ENCODE measurements around the gene GBP5. TPM values are rescaled to one million over a fixed set of nuclear protein-coding genes. Genes with fewer than 3 reads are reported as not detected.
A peak's percentile ranks its signal among the peaks of the same experiment; 100 is the strongest.
"Not testable (repeated sequence)": the region's sequence is repeated elsewhere in the genome, so short reads cannot be mapped to it uniquely, and the experiment has no call there.

Gene GBP5, protein sequence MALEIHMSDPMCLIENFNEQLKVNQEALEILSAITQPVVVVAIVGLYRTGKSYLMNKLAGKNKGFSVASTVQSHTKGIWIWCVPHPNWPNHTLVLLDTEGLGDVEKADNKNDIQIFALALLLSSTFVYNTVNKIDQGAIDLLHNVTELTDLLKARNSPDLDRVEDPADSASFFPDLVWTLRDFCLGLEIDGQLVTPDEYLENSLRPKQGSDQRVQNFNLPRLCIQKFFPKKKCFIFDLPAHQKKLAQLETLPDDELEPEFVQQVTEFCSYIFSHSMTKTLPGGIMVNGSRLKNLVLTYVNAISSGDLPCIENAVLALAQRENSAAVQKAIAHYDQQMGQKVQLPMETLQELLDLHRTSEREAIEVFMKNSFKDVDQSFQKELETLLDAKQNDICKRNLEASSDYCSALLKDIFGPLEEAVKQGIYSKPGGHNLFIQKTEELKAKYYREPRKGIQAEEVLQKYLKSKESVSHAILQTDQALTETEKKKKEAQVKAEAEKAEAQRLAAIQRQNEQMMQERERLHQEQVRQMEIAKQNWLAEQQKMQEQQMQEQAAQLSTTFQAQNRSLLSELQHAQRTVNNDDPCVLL
- polyA plus RNA-seq (2013) = 0.06 and 0.11 TPM in 2 replicates

GRCh38 chr1:89272269-89273041 lies at the start of gene GBP5:
Gene GBP5 (minus strand): TSS chr1:89272860. CDS start chr1:89269555, 3,305 bp downstream.
- H2AFZ ChIP-seq (ENCODE audit: insufficient read depth, low read length, poor library complexity); H3K4me2 ChIP-seq (ENCODE audit: low read length); H2AK5ac ChIP-seq (ENCODE audit: low read length); H3K14ac ChIP-seq (ENCODE audit: low read length); H3K9ac ChIP-seq (ENCODE audit: low read length); H3K4ac ChIP-seq (ENCODE audit: low read depth, low read length); H3K36me3 ChIP-seq (ENCODE audit: control insufficient read depth in 1 of 2, insufficient read depth in 2 of 2, low read length in 2 of 2); H4K12ac ChIP-seq (ENCODE audit: low read depth, low read length); H4K91ac ChIP-seq (ENCODE audit: low read depth, low read length); H3K79me1 ChIP-seq (ENCODE audit: low read length); H3K23ac ChIP-seq (ENCODE audit: low read length); DNase-seq; H3K4me3 ChIP-seq (ENCODE audit: low read depth, low read length); H3K4me1 ChIP-seq (ENCODE audit: control insufficient read depth in 1 of 2, insufficient read depth in 2 of 2, low read length in 2 of 2); H3K27me3 ChIP-seq (ENCODE audit: insufficient read depth, low read length); H3K79me2 ChIP-seq (ENCODE audit: control insufficient read depth, insufficient read depth, low read length, poor library complexity); H2BK12ac ChIP-seq (ENCODE audit: low read length); H3K9me3 ChIP-seq (ENCODE audit: insufficient read depth, low read depth, low read length); H3K18ac ChIP-seq (ENCODE audit: low read length); H4K8ac ChIP-seq (ENCODE audit: low read depth, low read length); H2BK5ac ChIP-seq (ENCODE audit: low read depth, low read length, poor library complexity); H2BK120ac ChIP-seq (ENCODE audit: insufficient read depth, low read length, poor library complexity); H3K27ac ChIP-seq (ENCODE audit: low read depth, low read length): not testable (repeated sequence)
- WGBS (ENCODE audit: extremely low coverage, insufficient coverage, insufficient read length) = no CpG with 5 or more reads among the region's 16 CpGs

DNA sequence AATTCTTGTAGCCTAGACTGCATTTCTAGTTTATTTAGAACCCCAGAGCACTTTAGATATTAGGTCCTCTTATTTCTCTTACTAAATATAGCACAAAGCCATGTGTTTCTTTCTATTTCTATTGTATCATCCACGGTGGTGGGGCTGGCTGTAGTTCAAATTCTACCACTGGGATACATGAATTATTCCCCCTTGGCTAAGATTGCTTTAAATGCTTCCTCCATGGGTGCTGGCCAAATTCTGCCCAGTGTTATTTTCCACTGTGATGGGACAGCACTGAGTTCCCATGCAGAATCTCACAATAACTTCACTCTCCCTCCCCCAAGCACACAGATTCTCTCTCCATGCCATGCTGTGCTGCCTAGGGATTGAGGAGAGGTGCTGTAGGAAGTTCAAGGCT lies 49.7 kb upstream of the GBP5 start:
- H2AFZ ChIP-seq (ENCODE audit: insufficient read depth, low read length, poor library complexity) = no peak overlapping the region
- H3K9ac ChIP-seq (ENCODE audit: low read length) = no peak overlapping the region
- no peaks in the 10 kb centered on the region for H3K36me3 ChIP-seq (ENCODE audit: control insufficient read depth in 1 of 2, insufficient read depth in 2 of 2, low read length in 2 of 2)
- H3K4me3 ChIP-seq (ENCODE audit: low read depth, low read length) = no peak overlapping the region
- H2BK5ac ChIP-seq (ENCODE audit: low read depth, low read length, poor library complexity) = no peak overlapping the region
- no peaks in the 10 kb centered on the region for H3K79me1 ChIP-seq (ENCODE audit: low read length)
- no peaks in the 10 kb centered on the region for H3K27me3 ChIP-seq (ENCODE audit: insufficient read depth, low read length)
- H3K79me2 ChIP-seq (ENCODE audit: control insufficient read depth, insufficient read depth, low read length, poor library complexity) = no peaks in the 10 kb centered on the region
- H4K8ac ChIP-seq (ENCODE audit: low read depth, low read length) = no peak overlapping the region
- H3K14ac ChIP-seq (ENCODE audit: low read length) = no peak overlapping the region
- no peak overlapping the region for H3K18ac ChIP-seq (ENCODE audit: low read length)
- H2AK5ac ChIP-seq (ENCODE audit: low read length) = no peak overlapping the region
- peaks cover 2% of the 10 kb centered on the region for H3K9me3 ChIP-seq (ENCODE audit: insufficient read depth, low read depth, low read length)
- H3K27ac ChIP-seq (ENCODE audit: low read depth, low read length) = no peak overlapping the region
- H3K23ac ChIP-seq (ENCODE audit: low read length) = no peak overlapping the region
- no peaks in the 10 kb centered on the region for H3K4me1 ChIP-seq (ENCODE audit: control insufficient read depth in 1 of 2, insufficient read depth in 2 of 2, low read length in 2 of 2)
- no peak overlapping the region for H2BK12ac ChIP-seq (ENCODE audit: low read length)
- no peak overlapping the region for H2BK120ac ChIP-seq (ENCODE audit: insufficient read depth, low read length, poor library complexity)
- no peak overlapping the region for H3K4ac ChIP-seq (ENCODE audit: low read depth, low read length)
- DNase-seq = no peak
- no peak overlapping the region for H3K4me2 ChIP-seq (ENCODE audit: low read length)
- H4K12ac ChIP-seq (ENCODE audit: low read depth, low read length) = no peak overlapping the region
- whole genome bisulfite sequencing (ENCODE audit: extremely low coverage, insufficient coverage, insufficient read length) = no CpG with 5 or more reads among the region's 1 CpG
- H4K91ac ChIP-seq (ENCODE audit: low read depth, low read length) = no peak overlapping the region

GRCh38 chr1:89312572-89312971 lies 39.9 kb upstream of the GBP5 start:
- Histone ChIP-seq H4K8ac (ENCODE audit: low read depth, low read length) (no peak overlapping the region), H3K23ac (ENCODE audit: low read length) (no peak overlapping the region), H3K27me3 (ENCODE audit: insufficient read depth, low read length) (no peaks in the 10 kb centered on the region), H2AFZ (ENCODE audit: insufficient read depth, low read length, poor library complexity) (no peak overlapping the region), H3K27ac (ENCODE audit: low read depth, low read length) (no peak overlapping the region), H2AK5ac (ENCODE audit: low read length) (no peak overlapping the region), H4K12ac (ENCODE audit: low read depth, low read length) (no peak overlapping the region), H3K4me2 (ENCODE audit: low read length) (no peak overlapping the region), H3K79me2 (ENCODE audit: control insufficient read depth, insufficient read depth, low read length, poor library complexity) (no peaks in the 10 kb centered on the region), H2BK12ac (ENCODE audit: low read length) (no peak overlapping the region), H3K79me1 (ENCODE audit: low read length) (peaks cover 1% of the 10 kb centered on the region), H3K9ac (ENCODE audit: low read length) (no peak overlapping the region), H3K4ac (ENCODE audit: low read depth, low read length) (no peak overlapping the region), H3K36me3 (ENCODE audit: control insufficient read depth in 1 of 2, insufficient read depth in 2 of 2, low read length in 2 of 2) (no peaks in the 10 kb centered on the region), H3K9me3 (ENCODE audit: insufficient read depth, low read depth, low read length) (peaks cover 9% of the 10 kb centered on the region), H2BK5ac (ENCODE audit: low read depth, low read length, poor library complexity) (no peak overlapping the region), H2BK120ac (ENCODE audit: insufficient read depth, low read length, poor library complexity) (no peak overlapping the region), H3K18ac (ENCODE audit: low read length) (no peak overlapping the region), H4K91ac (ENCODE audit: low read depth, low read length) (no peak overlapping the region), H3K4me3 (ENCODE audit: low read depth, low read length) (no peak overlapping the region), H3K4me1 (ENCODE audit: control insufficient read depth in 1 of 2, insufficient read depth in 2 of 2, low read length in 2 of 2) (peaks cover 0 to 5% of the 10 kb centered on the region in 2 experiments), H3K14ac (ENCODE audit: low read length) (no peak overlapping the region)
- DNase-seq = no peak

DNA sequence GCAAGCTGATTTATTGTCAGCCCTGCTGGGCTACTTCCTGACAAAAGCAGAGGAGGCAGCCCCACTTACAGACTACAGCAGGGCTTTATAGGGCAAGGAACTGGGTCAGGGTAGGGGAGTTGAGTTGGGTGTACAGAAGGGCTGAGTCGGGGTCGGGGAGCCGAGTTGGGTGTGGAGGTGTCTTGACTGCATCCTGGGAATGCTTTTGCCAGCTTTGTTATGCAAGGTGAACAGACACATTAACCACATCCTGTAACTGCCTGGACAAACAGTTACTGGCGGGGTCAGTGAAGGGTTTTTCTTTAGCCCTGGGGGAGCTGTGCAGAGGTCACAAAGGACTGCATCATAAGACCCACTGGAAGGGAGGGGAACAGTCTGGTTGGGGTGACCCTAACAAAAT lies 39.1 kb upstream of the GBP5 start:
- H3K23ac ChIP-seq (ENCODE audit: low read length) = no peak overlapping the region
- H3K4me3 ChIP-seq (ENCODE audit: low read depth, low read length) = no peak overlapping the region
- H3K4me2 ChIP-seq (ENCODE audit: low read length) = no peak overlapping the region
- no peak overlapping the region for H2AFZ ChIP-seq (ENCODE audit: insufficient read depth, low read length, poor library complexity)
- H4K12ac ChIP-seq (ENCODE audit: low read depth, low read length) = no peak overlapping the region
- H3K4ac ChIP-seq (ENCODE audit: low read depth, low read length) = no peak overlapping the region
- H3K9ac ChIP-seq (ENCODE audit: low read length) = no peak overlapping the region
- H3K27me3 ChIP-seq (ENCODE audit: insufficient read depth, low read length) = no peaks in the 10 kb centered on the region
- no peak for DNase-seq
- H2BK5ac ChIP-seq (ENCODE audit: low read depth, low read length, poor library complexity) = peak overlapping the region; percentile 14
- peak overlapping the region; percentile 39 for H3K27ac ChIP-seq (ENCODE audit: low read depth, low read length)
- peaks cover 5% of the 10 kb centered on the region for H3K9me3 ChIP-seq (ENCODE audit: insufficient read depth, low read depth, low read length)
- H3K36me3 ChIP-seq (ENCODE audit: control insufficient read depth in 1 of 2, insufficient read depth in 2 of 2, low read length in 2 of 2) = no peaks in the 10 kb centered on the region
- H3K14ac ChIP-seq (ENCODE audit: low read length) = no peak overlapping the region
- no CpG with 5 or more reads among the region's 4 CpGs for WGBS (ENCODE audit: extremely low coverage, insufficient coverage, insufficient read length)
- H3K4me1 ChIP-seq (ENCODE audit: control insufficient read depth in 1 of 2, insufficient read depth in 2 of 2, low read length in 2 of 2) = peaks cover 0 to 5% of the 10 kb centered on the region in 2 experiments
- no peak overlapping the region for H2BK120ac ChIP-seq (ENCODE audit: insufficient read depth, low read length, poor library complexity)
- no peak overlapping the region for H2AK5ac ChIP-seq (ENCODE audit: low read length)
- H3K79me1 ChIP-seq (ENCODE audit: low read length) = peaks cover 1% of the 10 kb centered on the region
- H3K18ac ChIP-seq (ENCODE audit: low read length) = no peak overlapping the region
- no peak overlapping the region for H4K91ac ChIP-seq (ENCODE audit: low read depth, low read length)
- H4K8ac ChIP-seq (ENCODE audit: low read depth, low read length) = no peak overlapping the region
- no peak overlapping the region for H2BK12ac ChIP-seq (ENCODE audit: low read length)
- H3K79me2 ChIP-seq (ENCODE audit: control insufficient read depth, insufficient read depth, low read length, poor library complexity) = no peaks in the 10 kb centered on the region

Data from trophoblast cell (in vitro differentiated cells and primary cell).